ENCODE measurements around the gene CLDN20.

GRCh38 chr6:155274106-155274505 is 10.3 kb downstream of the CLDN20 start:
- no peak for TF ChIP-seq CTCF (IDR thresholded peaks at IDR 0.05; ENCODE audit: low read depth, low read length)
- no peak for TF ChIP-seq EZH2phosphoT487 (IDR thresholded peaks at IDR 0.05; ENCODE audit: low read depth)

All from OCI-LY3 (cell line).